Neuronal stem cell (in vitro differentiated cells): ENCODE results near the gene LYZL4. TPM values are rescaled to one million over a fixed set of nuclear protein-coding genes. Genes with fewer than 3 reads are reported as not detected.

Experiments
- DNase-seq: peaks from one replicate; pipeline ENCODE4 v3.0.0-alpha.2; 2013; ENCODE audit warnings: low spot score
- H2AFZ ChIP-seq: one replicate; pipeline ENCODE4 v1.6.1; 2013; ENCODE audit warnings: mild to moderate bottlenecking, low read length, inconsistent platforms
- H2AK5ac ChIP-seq: 2 replicates; pipeline ENCODE4 v1.6.1; 2013; ENCODE audit warnings: low read depth, mild to moderate bottlenecking, inconsistent platforms, low read length, moderate library complexity, mixed read lengths
- H2BK120ac ChIP-seq: 2 replicates; pipeline ENCODE4 v1.6.1; 2013; ENCODE audit warnings: low read depth, mild to moderate bottlenecking, inconsistent platforms, low read length, moderate library complexity, mixed read lengths
- H2BK12ac ChIP-seq: one replicate; pipeline ENCODE4 v1.6.1; 2013; ENCODE audit warnings: low read length, inconsistent platforms
- H2BK15ac ChIP-seq: 2 replicates; pipeline ENCODE4 v1.6.1; 2013; ENCODE audit warnings: mild to moderate bottlenecking, low read length, inconsistent platforms, mixed read lengths
- H2BK5ac ChIP-seq: one replicate; pipeline ENCODE4 v1.6.1; 2013; ENCODE audit warnings: inconsistent platforms, mild to moderate bottlenecking, low read length, moderate library complexity
- H3K14ac ChIP-seq: one replicate; pipeline ENCODE4 v1.6.1; 2013; ENCODE audit warnings: low read length, inconsistent platforms
- H3K18ac ChIP-seq: 2 replicates; pipeline ENCODE4 v1.6.1; 2013; ENCODE audit warnings: low read length, inconsistent platforms
- H3K23ac ChIP-seq: 2 replicates; pipeline ENCODE4 v1.6.1; 2013; ENCODE audit warnings: low read depth, mild to moderate bottlenecking, mixed read lengths, low read length, inconsistent platforms; ENCODE audit not compliant: poor library complexity
- H3K27ac ChIP-seq: replicated peaks from 3 replicates; pipeline ENCODE4 v1.5.1; 2013; ENCODE audit warnings: low read length, inconsistent platforms
- H3K27me3 ChIP-seq, 3 experiments: 2 replicates each; pipeline ENCODE4 v1.6.1; 2013; ENCODE audit warnings: low read length in 3 of 3, mild to moderate bottlenecking in 2 of 3, inconsistent platforms in 1 of 3, low read depth in 1 of 3, mixed read lengths in 1 of 3, moderate library complexity in 1 of 3; ENCODE audit not compliant: control insufficient read depth in 3 of 3, insufficient read depth in 3 of 3
- H3K36me3 ChIP-seq, 2 donors: replicated peaks in 1 of 2; 2 replicates each; pipeline ENCODE4 v1.6.1; 2013; ENCODE audit warnings: low read length in 2 of 2; ENCODE audit not compliant: control insufficient read depth in 2 of 2, insufficient read depth in 2 of 2
- H3K4ac ChIP-seq: 2 replicates; pipeline ENCODE4 v1.6.1; 2013; ENCODE audit warnings: inconsistent platforms, mild to moderate bottlenecking, low read length, moderate library complexity
- H3K4me1 ChIP-seq, 2 donors: 1 replicate in 1 of 2; 2 replicates in 1 of 2; pipeline ENCODE4 v1.6.1; 2013; ENCODE audit warnings: low read length in 2 of 2, low read depth in 1 of 2; ENCODE audit not compliant: control insufficient read depth in 2 of 2, insufficient read depth in 1 of 2
- H3K4me2 ChIP-seq: one replicate; pipeline ENCODE4 v1.6.1; 2013; ENCODE audit warnings: mild to moderate bottlenecking, low read length, inconsistent platforms; ENCODE audit not compliant: insufficient read depth, poor library complexity, severe bottlenecking
- H3K4me3 ChIP-seq, 2 donors: 2 replicates each; pipeline ENCODE4 v1.5.1; 2013; ENCODE audit warnings: low read length in 2 of 2, mild to moderate bottlenecking in 2 of 2, inconsistent platforms in 1 of 2, moderate library complexity in 1 of 2
- H3K79me1 ChIP-seq: one replicate; pipeline ENCODE4 v1.6.1; 2013; ENCODE audit warnings: low read depth, mild to moderate bottlenecking, inconsistent platforms, low read length, moderate library complexity
- H3K9ac ChIP-seq: one replicate; pipeline ENCODE4 v1.6.1; 2013; ENCODE audit warnings: mild to moderate bottlenecking, low read depth, low read length, inconsistent platforms; ENCODE audit not compliant: poor library complexity
- H3K9me3 ChIP-seq, 2 donors: replicated peaks in 1 of 2; 2 replicates each; pipeline versions ENCODE3 to v1.6.1; 2013; ENCODE audit warnings: low read length in 2 of 2, mild to moderate bottlenecking in 2 of 2, inconsistent platforms in 1 of 2, low read depth in 1 of 2, mixed read lengths in 1 of 2, moderate library complexity in 1 of 2; ENCODE audit not compliant: control insufficient read depth in 2 of 2, insufficient read depth in 1 of 2
- H4K8ac ChIP-seq: one replicate; pipeline ENCODE4 v1.6.1; 2013; ENCODE audit warnings: low read depth, mild to moderate bottlenecking, inconsistent platforms, low read length, moderate library complexity
- H4K91ac ChIP-seq: one replicate; pipeline ENCODE4 v1.6.1; 2013; ENCODE audit warnings: low read length, low read depth, mild to moderate bottlenecking, inconsistent platforms; ENCODE audit not compliant: poor library complexity
- WGBS, 2 donors: extraction: QIAGEN DNeasy Blood & Tissue Kit; methylation state at CpG; one replicate each; pipeline ENCODE4 v1.1.7; 2013; ENCODE audit warnings: missing lambda C conversion rate in 2 of 2, mixed read lengths in 1 of 2; ENCODE audit not compliant: insufficient read length in 2 of 2, insufficient replicate concordance in 1 of 2; ENCODE audit errors: extremely low coverage in 2 of 2; 5-methylcytosine and 5-hydroxymethylcytosine counted together
- polyA plus RNA-seq, 2 experiments: library from polyadenylated mRNA; stranded (reverse); fragments of 200-250 nt; gene quantifications; one replicate each; pipeline ENCODE4 v1.2.3, GENCODE V29; 2013

LYZL4 gene
- not detected for polyA plus RNA-seq (2013, experiment 1 of 2)
- not detected for polyA plus RNA-seq (2013, experiment 2 of 2)

- Histone ChIP-seq H4K8ac (no peak within 1 kb of the TSS), H3K4me3 (no peak within 1 kb of the TSS), H3K4ac (no peak within 1 kb of the TSS), H2BK15ac (no peak within 1 kb of the TSS), H3K4me2 (no peak within 1 kb of the TSS), H3K23ac (no peak within 1 kb of the TSS), H3K27ac (no peak within 1 kb of the TSS), H2BK120ac (no peak within 1 kb of the TSS), H3K9ac (no peak within 1 kb of the TSS), H2BK12ac (no peak within 1 kb of the TSS), H3K9me3 (peaks cover 0 to 2% of the 10 kb centered on the region in 2 donors), H3K27me3 (peaks cover 0 to 3% (median 0%) of the 10 kb centered on the region in 3 experiments), H3K18ac (no peak within 1 kb of the TSS), H3K79me1 (no peaks in the 10 kb centered on the region), H2AFZ (no peak within 1 kb of the TSS), H4K91ac (no peak within 1 kb of the TSS), H3K14ac (no peak within 1 kb of the TSS), H2BK5ac (no peak within 1 kb of the TSS), H3K4me1 (no peaks in the 10 kb centered on the region), H2AK5ac (no peak within 1 kb of the TSS), H3K36me3 (no peaks in the 10 kb centered on the region)
- WGBS, 2 donors: no CpG with 5 or more reads among the region's 5 CpGs
- DNase-seq: no peak
These were observed at the start of gene LYZL4 for GRCh38 chr3:42410370-42411131. LYZL4 (minus strand) TSS chr3:42410610; CDS start chr3:42407251, 3,359 bp downstream.

DNA sequence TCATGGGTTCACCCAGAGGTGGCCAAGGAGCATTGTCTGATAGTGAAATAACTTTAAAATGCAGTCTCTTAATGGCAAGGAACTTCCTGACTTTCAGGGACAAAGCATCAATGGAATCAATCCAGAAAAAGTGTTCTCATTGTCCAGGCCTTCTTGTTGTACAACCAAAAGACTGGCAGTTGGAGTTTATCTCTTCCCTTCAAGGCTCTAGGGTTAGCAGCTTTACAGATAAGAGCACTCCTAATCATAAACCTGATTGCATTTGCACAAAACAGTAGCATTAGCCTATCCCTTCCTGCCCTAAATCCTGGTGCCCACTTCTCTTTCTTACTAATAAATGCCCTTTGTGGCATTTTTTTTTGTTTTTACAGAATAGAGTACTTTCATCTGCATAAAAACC, 48.7 kb upstream of the LYZL4 start:
- H4K91ac ChIP-seq: no peak overlapping the region
- H3K4me2 ChIP-seq: no peak overlapping the region
- H3K18ac ChIP-seq: no peak overlapping the region
- no peak overlapping the region for H3K23ac ChIP-seq
- no peaks in the 10 kb centered on the region for H3K27me3 ChIP-seq
- no peak overlapping the region for H3K4ac ChIP-seq
- H2AFZ ChIP-seq: no peak overlapping the region
- no peak overlapping the region for H2BK120ac ChIP-seq
- H2AK5ac ChIP-seq: no peak overlapping the region
- H2BK5ac ChIP-seq: no peak overlapping the region
- H2BK15ac ChIP-seq: no peak overlapping the region
- H3K4me3 ChIP-seq: no peak overlapping the region
- H3K4me1 ChIP-seq: no peaks in the 10 kb centered on the region
- H2BK12ac ChIP-seq: no peak overlapping the region
- no peaks in the 10 kb centered on the region for H3K79me1 ChIP-seq
- no peak overlapping the region for H3K27ac ChIP-seq
- no peak overlapping the region for H3K14ac ChIP-seq
- no peak overlapping the region for H3K9ac ChIP-seq
- no peaks in the 10 kb centered on the region for H3K36me3 ChIP-seq
- no peak overlapping the region for H4K8ac ChIP-seq
- DNase-seq: no peak
- H3K9me3 ChIP-seq: no peaks in the 10 kb centered on the region

- Histone ChIP-seq H2AFZ (no peak overlapping the region), H3K4me1 (no peaks in the 10 kb centered on the region), H3K18ac (no peak overlapping the region), H3K9me3 (no peaks in the 10 kb centered on the region), H2BK12ac (no peak overlapping the region), H2BK120ac (no peak overlapping the region), H3K14ac (no peak overlapping the region), H4K8ac (no peak overlapping the region), H3K4ac (no peak overlapping the region), H2AK5ac (no peak overlapping the region), H2BK5ac (no peak overlapping the region), H3K27ac (no peak overlapping the region), H2BK15ac (no peak overlapping the region), H3K79me1 (no peaks in the 10 kb centered on the region), H3K36me3 (no peaks in the 10 kb centered on the region), H4K91ac (no peak overlapping the region), H3K9ac (no peak overlapping the region), H3K27me3 (no peaks in the 10 kb centered on the region), H3K4me2 (no peak overlapping the region), H3K23ac (no peak overlapping the region), H3K4me3 (no peak overlapping the region)
- no peak for DNase-seq
These were observed 45.8 kb upstream of the LYZL4 start for GRCh38 chr3:42456211-42456610.

- no peak overlapping the region for H2AFZ ChIP-seq
- no peak overlapping the region for H2BK5ac ChIP-seq
- H3K14ac ChIP-seq: no peak overlapping the region
- no peaks in the 10 kb centered on the region for H3K4me1 ChIP-seq
- no peak overlapping the region for H2AK5ac ChIP-seq
- no peak overlapping the region for H3K4me2 ChIP-seq
- no CpG with 5 or more reads among the region's 2 CpGs for WGBS, 2 donors
- no peak for DNase-seq
- no peak overlapping the region for H2BK120ac ChIP-seq
- H3K18ac ChIP-seq: no peak overlapping the region
- H4K91ac ChIP-seq: no peak overlapping the region
- no peak overlapping the region for H2BK12ac ChIP-seq
- H3K27ac ChIP-seq: no peak overlapping the region
- H3K36me3 ChIP-seq: no peaks in the 10 kb centered on the region
- no peaks in the 10 kb centered on the region for H3K27me3 ChIP-seq
- no peak overlapping the region for H4K8ac ChIP-seq
- no peak overlapping the region for H3K9ac ChIP-seq
- H3K23ac ChIP-seq: no peak overlapping the region
- H2BK15ac ChIP-seq: no peak overlapping the region
- H3K9me3 ChIP-seq: no peaks in the 10 kb centered on the region
- no peak overlapping the region for H3K4me3 ChIP-seq
- H3K79me1 ChIP-seq: no peaks in the 10 kb centered on the region
- no peak overlapping the region for H3K4ac ChIP-seq
These were observed 41.3 kb upstream of the LYZL4 start for GRCh38 chr3:42451546-42452230.
